Measurements from ENCODE around the gene RAB10.
A peak's percentile ranks its signal among the peaks of the same experiment; 100 is the strongest.

RAB10 gene

DNA sequence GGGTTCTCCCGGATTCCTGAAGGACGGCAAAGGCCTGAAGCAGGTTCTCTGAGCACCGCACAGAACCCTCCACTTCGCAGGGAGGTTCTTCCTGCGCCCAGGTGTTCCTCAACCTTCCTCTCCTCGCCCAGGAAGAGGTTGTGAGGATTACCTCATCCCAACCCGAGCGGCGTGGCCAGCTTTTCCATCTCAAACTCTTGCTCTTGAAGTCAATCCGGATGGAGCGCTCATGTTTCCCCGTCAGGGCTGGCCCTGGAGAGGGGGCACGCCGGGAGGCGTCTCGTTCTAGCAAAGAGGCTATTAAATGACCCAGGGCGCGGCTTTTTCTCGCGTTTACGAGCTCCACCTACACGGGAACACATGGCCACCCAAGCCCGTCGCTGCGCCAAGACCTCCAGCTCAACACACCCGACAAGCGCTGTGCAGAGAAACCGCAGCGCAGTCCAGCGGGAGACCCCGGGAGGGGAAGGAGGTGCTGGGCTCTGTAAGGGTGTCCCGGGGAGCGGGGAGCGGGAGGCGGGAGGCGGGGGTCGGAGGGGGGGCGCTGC lies 540 bp upstream of the RAB10 start:
- no peak for DNase-seq (ENCODE audit: extremely low read depth, insufficient read length)
- Histone ChIP-seq H3K4me3 (replicated peaks; ENCODE audit: low read depth, low read length) (peak overlapping the region; percentile 96), H3K27me3 (replicated peaks; ENCODE audit: control insufficient read depth, insufficient read depth, low read length) (no peaks in the 10 kb centered on the region), H3K36me3 (ENCODE audit: control insufficient read depth, insufficient read depth, low read length) (peaks cover 1% of the 10 kb centered on the region; the same call in 1 of the 2 replicates)
- TF ChIP-seq, protein P1, sequence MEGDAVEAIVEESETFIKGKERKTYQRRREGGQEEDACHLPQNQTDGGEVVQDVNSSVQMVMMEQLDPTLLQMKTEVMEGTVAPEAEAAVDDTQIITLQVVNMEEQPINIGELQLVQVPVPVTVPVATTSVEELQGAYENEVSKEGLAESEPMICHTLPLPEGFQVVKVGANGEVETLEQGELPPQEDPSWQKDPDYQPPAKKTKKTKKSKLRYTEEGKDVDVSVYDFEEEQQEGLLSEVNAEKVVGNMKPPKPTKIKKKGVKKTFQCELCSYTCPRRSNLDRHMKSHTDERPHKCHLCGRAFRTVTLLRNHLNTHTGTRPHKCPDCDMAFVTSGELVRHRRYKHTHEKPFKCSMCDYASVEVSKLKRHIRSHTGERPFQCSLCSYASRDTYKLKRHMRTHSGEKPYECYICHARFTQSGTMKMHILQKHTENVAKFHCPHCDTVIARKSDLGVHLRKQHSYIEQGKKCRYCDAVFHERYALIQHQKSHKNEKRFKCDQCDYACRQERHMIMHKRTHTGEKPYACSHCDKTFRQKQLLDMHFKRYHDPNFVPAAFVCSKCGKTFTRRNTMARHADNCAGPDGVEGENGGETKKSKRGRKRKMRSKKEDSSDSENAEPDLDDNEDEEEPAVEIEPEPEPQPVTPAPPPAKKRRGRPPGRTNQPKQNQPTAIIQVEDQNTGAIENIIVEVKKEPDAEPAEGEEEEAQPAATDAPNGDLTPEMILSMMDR (IDR thresholded peaks at IDR 0.05; ENCODE audit: insufficient read depth, low read length, poor library complexity, severe bottlenecking) = no peak

DNA sequence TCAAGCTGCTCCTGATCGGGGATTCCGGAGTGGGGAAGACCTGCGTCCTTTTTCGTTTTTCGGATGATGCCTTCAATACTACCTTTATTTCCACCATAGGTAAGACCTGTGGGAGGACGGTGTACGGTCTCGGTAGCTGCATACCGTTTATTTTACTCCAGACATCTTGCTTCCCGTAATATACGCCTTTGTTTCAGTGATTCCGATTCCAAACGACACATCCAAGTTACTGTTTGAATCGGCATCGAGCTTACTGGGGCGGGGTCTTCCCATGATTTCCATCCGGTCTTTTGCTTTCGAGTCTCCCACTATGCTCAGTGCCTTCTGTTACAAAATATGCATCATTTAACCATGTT lies 731 bp downstream of the RAB10 start:
- peak overlapping the region; percentile 96 for H3K4me3 ChIP-seq (replicated peaks; ENCODE audit: low read depth, low read length)
- TF ChIP-seq, protein P1 (IDR thresholded peaks at IDR 0.05; ENCODE audit: insufficient read depth, low read length, poor library complexity, severe bottlenecking) = no peak
- peaks cover 1% of the 10 kb centered on the region for H3K36me3 ChIP-seq (ENCODE audit: control insufficient read depth, insufficient read depth, low read length)
- DNase-seq (ENCODE audit: extremely low read depth, insufficient read length) = no peak
- no peaks in the 10 kb centered on the region for H3K27me3 ChIP-seq (replicated peaks; ENCODE audit: control insufficient read depth, insufficient read depth, low read length)

DNA sequence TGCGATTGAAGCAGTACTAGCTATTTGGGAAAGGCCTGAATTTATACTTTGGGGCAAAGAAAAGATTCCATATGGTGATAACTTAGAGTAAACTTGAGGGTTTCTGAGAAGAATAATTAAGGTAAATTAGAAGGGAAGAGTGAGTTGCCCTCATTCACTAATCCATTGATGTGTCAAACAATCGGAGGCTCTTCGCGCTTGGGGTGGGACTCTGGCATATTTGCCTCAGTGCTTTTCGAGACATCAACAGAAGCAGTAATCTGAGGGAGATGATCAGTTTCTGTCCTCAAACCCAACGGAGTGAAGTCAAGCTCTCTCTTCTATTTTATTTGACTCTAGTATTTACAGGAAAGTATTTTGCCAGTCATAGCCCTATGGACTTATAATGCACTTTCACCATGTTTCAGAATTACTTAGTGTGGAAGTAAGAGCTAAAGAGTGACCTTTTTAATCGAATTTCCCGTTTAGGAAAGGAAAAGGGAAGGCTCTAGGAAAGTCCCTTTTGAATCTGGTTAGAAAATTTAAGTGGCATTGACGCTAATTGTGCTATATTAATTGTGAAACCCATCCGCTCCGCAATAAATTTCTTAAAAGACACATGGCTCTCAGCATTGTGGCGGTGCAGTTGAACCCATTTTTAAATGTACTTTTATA lies 1.3 kb downstream of the RAB10 start:
- no peaks in the 10 kb centered on the region for H3K27me3 ChIP-seq (replicated peaks; ENCODE audit: control insufficient read depth, insufficient read depth, low read length)
- TF ChIP-seq, protein P1 (IDR thresholded peaks at IDR 0.05; ENCODE audit: insufficient read depth, low read length, poor library complexity, severe bottlenecking) = no peak
- peak overlapping the region; percentile 96 for H3K4me3 ChIP-seq (replicated peaks; ENCODE audit: low read depth, low read length)
- peaks cover 1% of the 10 kb centered on the region for H3K36me3 ChIP-seq (ENCODE audit: control insufficient read depth, insufficient read depth, low read length)
- no peak for DNase-seq (ENCODE audit: extremely low read depth, insufficient read length)

DNA sequence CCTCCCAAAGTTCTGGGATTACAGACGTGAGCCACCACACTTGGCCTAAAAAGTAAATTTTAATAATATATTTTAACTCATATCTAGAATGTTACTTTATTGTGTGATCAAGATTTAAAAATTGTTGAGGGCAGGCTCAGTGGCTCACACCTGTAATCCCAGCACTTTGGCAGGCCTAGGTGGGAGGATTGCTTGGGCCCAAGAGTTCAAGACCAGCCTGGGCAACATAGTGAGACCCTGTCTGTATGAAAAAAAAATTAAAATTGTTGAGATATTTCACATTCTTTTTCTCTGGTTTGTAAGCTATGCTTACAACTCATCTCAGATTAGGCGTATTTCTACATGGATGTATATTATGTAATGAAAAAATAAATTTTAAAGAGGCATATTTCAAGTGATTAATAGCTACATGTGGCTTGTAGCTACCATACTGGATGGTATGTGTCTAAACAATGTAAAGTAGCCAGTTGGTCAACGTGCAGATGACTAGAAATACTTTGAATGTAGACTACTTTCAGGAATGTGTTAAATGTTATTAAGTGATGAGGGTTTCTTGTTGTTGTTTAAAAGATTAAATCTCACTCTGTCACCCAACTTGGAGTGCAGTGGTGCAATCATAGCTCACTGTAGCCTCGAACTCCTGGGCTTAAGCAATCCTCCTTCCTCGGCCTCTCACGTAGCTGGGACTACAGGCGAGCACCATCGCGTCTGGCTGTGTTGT lies 5.9 kb downstream of the RAB10 start:
- no peak overlapping the region for H3K4me3 ChIP-seq (replicated peaks; ENCODE audit: low read depth, low read length)
- H3K27me3 ChIP-seq (replicated peaks; ENCODE audit: control insufficient read depth, insufficient read depth, low read length) = no peaks in the 10 kb centered on the region
- H3K36me3 ChIP-seq (ENCODE audit: control insufficient read depth, insufficient read depth, low read length) = peaks cover 1% of the 10 kb centered on the region
- TF ChIP-seq, protein P1 (IDR thresholded peaks at IDR 0.05; ENCODE audit: insufficient read depth, low read length, poor library complexity, severe bottlenecking) = no peak
- DNase-seq (ENCODE audit: extremely low read depth, insufficient read length) = no peak

DNA sequence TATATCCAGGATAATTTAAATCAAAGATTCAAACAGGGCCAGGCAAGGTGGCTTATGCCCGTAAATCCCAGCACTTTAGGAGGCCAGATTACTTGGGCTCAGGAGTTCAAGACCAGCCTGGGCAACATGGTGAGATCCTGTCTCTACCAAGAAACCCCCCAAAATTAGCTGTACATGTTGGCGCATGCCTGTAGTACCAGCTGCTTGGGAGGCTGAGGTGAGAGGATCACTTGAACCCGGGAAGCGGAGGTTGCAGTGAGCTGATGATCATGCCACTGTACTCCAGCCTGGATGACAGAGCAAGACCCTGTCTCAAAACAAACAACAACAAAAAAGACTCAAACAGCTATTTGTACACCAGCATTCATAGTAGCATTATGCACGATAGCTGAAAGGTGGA lies 9.2 kb downstream of the RAB10 start:
- TF ChIP-seq, protein P1 (IDR thresholded peaks at IDR 0.05; ENCODE audit: insufficient read depth, low read length, poor library complexity, severe bottlenecking) = no peak
- Histone ChIP-seq H3K36me3 (ENCODE audit: control insufficient read depth, insufficient read depth, low read length) (no peaks in the 10 kb centered on the region; the same call in none of the 2 replicates), H3K27me3 (replicated peaks; ENCODE audit: control insufficient read depth, insufficient read depth, low read length) (no peaks in the 10 kb centered on the region), H3K4me3 (replicated peaks; ENCODE audit: low read depth, low read length) (no peak overlapping the region)
- DNase-seq (ENCODE audit: extremely low read depth, insufficient read length) = no peak
